NCI-H226 (cell line): ENCODE results near the gene HINFP.
A peak's percentile ranks its signal among the peaks of the same experiment; 100 is the strongest.
"Not testable (repeated sequence)": the region's sequence is repeated elsewhere in the genome, so short reads cannot be mapped to it uniquely, and the experiment has no call there.

Experiments
- DNase-seq: peaks from one replicate; pipeline ENCODE4 v3.0.0-alpha.2; 2015

Gene HINFP

GRCh38 chr11:119100994-119101758, 20.2 kb upstream of the HINFP start:
- DNase-seq = no peak

GRCh38 chr11:119101759-119102423, 19.5 kb upstream of the HINFP start, which contains the start of gene DPAGT1:
DPAGT1 (minus strand) TSS chr11:119101853; CDS start chr11:119101655, 198 bp downstream.
- peak; percentile 97 for DNase-seq

- not testable (repeated sequence) for DNase-seq
Measured at GRCh38 chr11:119103161-119103664, 18.2 kb upstream of the HINFP start.

GRCh38 chr11:119103793-119104192, 17.6 kb upstream of the HINFP start:
- no peak for DNase-seq

- DNase-seq = peak; percentile 88
Measured at GRCh38 chr11:119106564-119107537, 14.5 kb upstream of the HINFP start, which contains the start of gene C2CD2L. C2CD2L (plus strand) TSS chr11:119107344; CDS start chr11:119107742, 398 bp downstream.

- DNase-seq = no peak
Measured at GRCh38 chr11:119107538-119108145, 13.7 kb upstream of the HINFP start.

- peak; percentile 82 for DNase-seq
Measured at GRCh38 chr11:119108146-119108856, 13.1 kb upstream of the HINFP start.

GRCh38 chr11:119108857-119109221, 12.5 kb upstream of the HINFP start:
- no peak for DNase-seq

GRCh38 chr11:119109843-119110242, 11.5 kb upstream of the HINFP start:
- DNase-seq = no peak

- no peak for DNase-seq
Measured at GRCh38 chr11:119110439-119110838, 10.9 kb upstream of the HINFP start.

- DNase-seq = no peak
Measured at GRCh38 chr11:119111361-119111925, 9.9 kb upstream of the HINFP start.

- no peak for DNase-seq
Measured at GRCh38 chr11:119112314-119113020, 8.9 kb upstream of the HINFP start.

- DNase-seq = no peak
Measured at GRCh38 chr11:119113716-119114115, 7.7 kb upstream of the HINFP start.

- no peak for DNase-seq
Measured at GRCh38 chr11:119114351-119114750, 7.0 kb upstream of the HINFP start.

GRCh38 chr11:119115484-119116234, 5.7 kb upstream of the HINFP start:
- DNase-seq = no peak

GRCh38 chr11:119116235-119116594, 5.2 kb upstream of the HINFP start:
- no peak for DNase-seq

- no peak for DNase-seq
Measured at GRCh38 chr11:119116601-119117000, 4.8 kb upstream of the HINFP start.

- no peak for DNase-seq
Measured at GRCh38 chr11:119117004-119117706, 4.2 kb upstream of the HINFP start.

GRCh38 chr11:119118227-119118626, 3.2 kb upstream of the HINFP start:
- no peak for DNase-seq
